T-helper 1 cell treated with Interleukin-12 subunit alpha and Interleukin-12 subunit beta and Interleukin-4 antibody, amounts not matched to agents 30 μg/mL and 1 μg/mL, for 36 hours (primary cell): ENCODE results near the gene NSD2.
"Not testable (repeated sequence)": the region's sequence is repeated elsewhere in the genome, so short reads cannot be mapped to it uniquely, and the experiment has no call there.

ENCODE experiments used
- H3K27ac Mint-ChIP-seq: one replicate; pipeline ENCODE4 v1.8.0; 2021; ENCODE audit warnings: mild to moderate bottlenecking, mixed read lengths
- H3K27me3 Mint-ChIP-seq: one replicate; pipeline ENCODE4 v1.8.0; 2021; ENCODE audit warnings: low read depth, mixed read lengths
- H3K36me3 Mint-ChIP-seq: one replicate; pipeline ENCODE4 v1.8.0; 2021; ENCODE audit warnings: low read depth, mixed read lengths
- H3K4me1 Mint-ChIP-seq: one replicate; pipeline ENCODE4 v1.8.0; 2021; ENCODE audit warnings: low read depth, mixed read lengths
- H3K4me3 Mint-ChIP-seq: one replicate; pipeline ENCODE4 v1.8.0; 2021; ENCODE audit warnings: mild to moderate bottlenecking, moderate library complexity, mixed read lengths
- H3K9me3 Mint-ChIP-seq: one replicate; pipeline ENCODE4 v1.8.0; 2021; ENCODE audit warnings: mixed read lengths

NSD2 gene

DNA sequence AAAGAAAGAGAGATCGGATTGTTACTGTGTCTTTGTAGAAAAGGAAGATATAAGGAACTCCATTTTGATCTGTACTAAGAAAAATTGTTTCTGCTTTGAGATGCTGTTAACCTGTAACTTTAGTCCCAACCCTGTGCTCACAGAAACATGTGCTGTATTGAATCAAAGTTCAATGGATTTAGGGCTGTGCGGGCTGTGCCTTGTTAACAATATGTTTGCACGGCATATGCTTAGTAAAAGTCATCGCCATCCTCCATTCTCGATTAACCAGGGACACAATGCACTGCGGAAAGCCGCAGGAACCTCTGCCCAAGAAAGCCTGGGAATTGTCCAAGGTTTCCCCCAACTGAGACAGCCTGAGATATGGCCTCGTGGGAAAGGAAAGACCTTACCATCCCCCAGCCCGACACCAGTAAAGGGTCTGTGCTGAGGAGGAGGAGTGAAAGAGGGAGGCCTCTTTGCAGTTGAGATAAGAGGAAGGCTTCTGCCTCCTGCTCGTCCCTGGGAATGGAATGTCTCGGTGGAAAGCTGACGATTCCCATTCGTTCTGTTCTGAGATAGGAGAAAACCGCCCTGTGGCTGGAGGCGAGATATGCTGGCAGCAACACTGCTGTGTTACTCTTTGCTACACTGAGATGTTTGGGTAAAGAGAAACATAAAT lies 150.3 kb downstream of the NSD2 start:
- not testable (repeated sequence) for H3K36me3 Mint-ChIP-seq, H3K27ac Mint-ChIP-seq, H3K4me1 Mint-ChIP-seq, H3K9me3 Mint-ChIP-seq, H3K4me3 Mint-ChIP-seq
- peaks cover 63% of the 10 kb centered on the region for H3K27me3 Mint-ChIP-seq

DNA sequence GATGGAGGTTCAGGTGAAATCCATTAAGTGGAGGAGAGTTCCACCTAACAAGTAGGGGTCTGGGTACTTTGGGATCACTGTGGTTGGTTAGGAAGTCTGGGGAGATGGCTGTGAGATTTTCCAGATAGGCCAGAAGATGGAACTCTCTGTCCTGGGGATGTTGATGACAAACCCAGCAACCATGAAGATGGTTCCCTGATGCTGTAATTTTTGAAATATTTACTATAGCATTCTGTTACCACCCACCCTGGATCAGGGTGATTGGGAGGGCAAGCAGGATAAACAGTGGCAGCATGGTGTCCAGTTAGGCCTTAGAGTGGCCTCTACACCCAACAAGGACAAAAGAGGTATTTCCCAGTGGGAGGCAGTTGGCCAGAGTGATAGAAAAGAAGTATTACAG lies 153.5 kb downstream of the NSD2 start:
- no peak overlapping the region for H3K27ac Mint-ChIP-seq
- peaks cover 5% of the 10 kb centered on the region for H3K36me3 Mint-ChIP-seq

DNA sequence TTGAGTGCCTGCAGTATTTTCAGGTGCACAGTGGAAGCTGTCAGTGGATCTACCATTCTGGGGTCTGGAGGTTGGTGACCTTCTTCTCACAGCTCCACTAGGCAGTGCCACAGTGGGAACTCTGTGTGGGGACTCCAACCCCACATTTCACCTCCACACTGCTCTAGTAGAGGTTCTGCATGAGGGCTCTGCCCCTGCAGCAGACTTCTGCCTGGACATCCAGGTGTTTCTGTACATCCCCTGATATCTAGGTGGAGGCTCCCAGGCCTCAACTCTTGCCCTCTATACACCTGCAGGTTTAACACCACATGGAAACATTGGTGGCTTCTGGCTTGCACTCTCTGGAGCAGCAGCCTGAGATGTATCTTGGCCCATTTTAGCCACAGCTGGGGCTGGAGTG lies 154.6 kb downstream of the NSD2 start:
- Mint-ChIP-seq H3K27ac (no peak overlapping the region), H3K4me1 (no peaks in the 10 kb centered on the region)

More for the DNA sequence above, 153.5 kb downstream of the NSD2 start:
- Mint-ChIP-seq H3K4me1 (no peaks in the 10 kb centered on the region), H3K9me3 (peaks cover 10% of the 10 kb centered on the region), H3K4me3 (no peak overlapping the region), H3K27me3 (peaks cover 85% of the 10 kb centered on the region)

DNA sequence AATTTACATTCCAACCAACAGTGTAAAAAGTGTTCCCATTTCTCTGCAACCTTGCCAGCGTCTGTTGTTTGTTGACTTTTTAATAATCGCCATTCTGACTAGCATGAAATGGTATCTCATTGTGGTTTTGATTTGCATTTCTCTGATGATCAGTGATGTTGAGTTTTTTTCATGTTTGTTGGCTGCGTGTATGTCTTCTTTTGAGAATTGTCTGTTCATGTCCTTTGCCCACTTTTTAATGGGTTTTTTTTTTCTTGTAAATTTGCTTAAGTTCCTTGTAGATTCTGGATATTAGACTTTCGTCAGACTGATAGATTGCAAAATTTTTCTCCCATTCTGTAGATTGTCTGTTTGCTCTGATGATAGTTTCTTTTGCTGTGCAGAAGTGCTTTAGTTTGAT lies 155.9 kb downstream of the NSD2 start:
- H3K4me1 Mint-ChIP-seq, H3K36me3 Mint-ChIP-seq, H3K4me3 Mint-ChIP-seq, H3K27ac Mint-ChIP-seq: not testable (repeated sequence)
- H3K27me3 Mint-ChIP-seq = peaks cover 77% of the 10 kb centered on the region
- peaks cover 10% of the 10 kb centered on the region for H3K9me3 Mint-ChIP-seq

More for the DNA sequence above, 154.6 kb downstream of the NSD2 start:
- Mint-ChIP-seq H3K4me3 (no peak overlapping the region), H3K27me3 (peaks cover 83% of the 10 kb centered on the region), H3K36me3 (peaks cover 5% of the 10 kb centered on the region), H3K9me3 (peaks cover 10% of the 10 kb centered on the region)

DNA sequence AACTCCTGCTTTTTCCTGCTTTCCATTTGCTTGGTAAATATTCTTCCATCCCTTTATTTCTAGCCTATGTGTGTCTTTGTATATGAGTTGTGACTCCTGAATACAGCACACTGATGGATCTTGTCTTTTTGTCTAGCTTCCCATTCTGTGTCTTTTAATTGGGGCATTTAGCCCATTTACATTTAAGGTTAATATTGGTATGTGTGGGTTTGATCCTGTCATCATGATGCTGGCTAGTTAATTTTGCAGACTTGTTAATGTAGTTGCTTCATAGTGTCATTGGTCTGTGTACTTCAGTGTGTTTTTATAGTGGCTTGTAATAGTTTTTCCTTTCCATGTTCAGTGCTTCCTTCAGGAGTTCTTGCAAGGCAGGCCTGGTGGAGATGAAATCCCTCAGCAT lies 160.0 kb downstream of the NSD2 start:
- not testable (repeated sequence) for H3K9me3 Mint-ChIP-seq, H3K27ac Mint-ChIP-seq, H3K4me1 Mint-ChIP-seq, H3K36me3 Mint-ChIP-seq, H3K4me3 Mint-ChIP-seq
- H3K27me3 Mint-ChIP-seq = peaks cover 69% of the 10 kb centered on the region
